IPS-18c (cell line): ENCODE results near the gene GATAD2B.
A peak's percentile ranks its signal among the peaks of the same experiment; 100 is the strongest.

Experiments
- H3K4me3 ChIP-seq: 2 replicates; pipeline ENCODE4 v1.7.0; 2013; ENCODE audit warnings: low read depth, mild to moderate bottlenecking, low read length, moderate library complexity; ENCODE audit not compliant: insufficient read depth
- H3K9me3 ChIP-seq: one replicate; pipeline ENCODE4 v1.6.1; 2013; ENCODE audit warnings: mild to moderate bottlenecking, low read length, moderate library complexity; ENCODE audit not compliant: control insufficient read depth, insufficient read depth

GATAD2B gene

DNA sequence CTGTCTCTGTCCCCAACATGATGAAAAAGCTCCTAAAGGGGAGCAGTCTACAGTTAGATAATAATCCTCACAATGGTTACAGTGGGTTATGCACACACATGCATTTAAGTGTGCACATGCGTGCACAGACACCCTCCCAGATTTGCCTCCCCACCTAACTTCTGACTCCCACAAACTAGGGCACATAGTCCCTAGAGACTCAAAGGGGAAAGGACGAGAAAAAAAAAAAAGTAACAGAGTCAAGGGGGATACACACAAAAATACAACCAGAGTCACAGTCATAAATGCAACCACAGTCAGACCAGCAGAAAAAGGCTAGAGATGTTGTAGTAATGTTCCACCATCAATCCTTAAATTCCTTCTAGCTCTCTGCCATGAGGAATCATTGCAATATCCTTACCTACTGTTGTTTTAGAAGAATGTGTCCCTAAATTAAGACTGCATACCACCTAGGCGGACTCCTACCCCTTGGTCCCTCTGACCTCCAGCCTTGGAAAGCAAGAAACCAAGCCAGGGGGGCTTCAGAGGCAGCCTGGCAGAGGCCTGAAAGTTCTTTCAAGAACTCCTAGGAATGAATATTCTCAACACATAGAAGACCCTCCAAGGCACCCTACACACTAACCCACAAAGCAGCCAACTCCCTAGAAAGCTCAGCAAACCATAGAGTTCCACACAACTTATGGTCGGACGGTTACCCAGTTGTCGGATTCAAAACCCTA lies 34.4 kb upstream of the GATAD2B start:
- Histone ChIP-seq H3K4me3 (peak overlapping the region; percentile 96), H3K9me3 (no peaks in the 10 kb centered on the region)

DNA sequence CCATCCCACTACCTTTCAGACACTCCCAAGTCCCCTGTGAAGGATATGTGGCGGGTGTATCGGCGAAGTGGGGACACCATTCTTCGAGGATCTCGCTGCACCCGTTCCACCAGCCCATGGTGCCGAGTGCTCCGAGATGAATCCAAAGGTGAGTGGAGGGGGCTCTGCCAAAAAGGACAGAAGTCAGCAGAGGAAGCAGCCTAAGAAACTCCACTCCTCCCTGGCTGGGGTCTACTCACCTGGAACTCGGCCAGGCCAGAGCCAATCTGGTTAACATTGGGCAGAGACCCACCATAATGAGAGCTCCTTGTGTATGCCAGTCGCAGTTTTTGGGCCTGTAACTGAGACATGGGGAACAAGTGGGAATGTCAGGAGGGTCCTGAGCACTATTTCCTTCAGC lies 32.1 kb upstream of the GATAD2B start:
- Histone ChIP-seq H3K9me3 (no peaks in the 10 kb centered on the region), H3K4me3 (no peak overlapping the region)

DNA sequence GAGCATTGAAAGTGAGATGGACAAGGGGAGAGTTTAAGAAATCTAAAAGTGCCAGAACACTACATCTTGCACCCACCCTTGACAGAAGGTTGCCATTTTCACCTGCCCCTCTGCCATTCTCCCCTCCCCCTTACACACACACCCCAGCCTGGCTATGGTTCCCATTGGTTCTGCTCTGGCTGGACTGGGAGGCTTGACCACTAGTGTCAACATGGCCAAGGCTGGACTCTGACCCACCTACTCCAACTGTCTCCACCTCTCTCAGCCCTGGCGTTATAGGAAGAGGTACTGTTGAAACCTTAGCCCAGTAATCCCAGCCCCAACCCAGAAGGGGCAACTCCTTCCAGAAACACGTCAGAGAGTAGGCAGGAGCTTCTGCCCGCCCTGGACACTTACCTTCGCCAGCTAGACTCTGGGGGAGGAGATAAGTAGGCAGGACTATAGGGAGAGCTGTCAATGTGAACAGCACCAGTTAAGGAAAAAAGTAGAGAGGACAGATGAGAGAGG lies 31.1 kb upstream of the GATAD2B start:
- no peaks in the 10 kb centered on the region for H3K9me3 ChIP-seq
- no peak overlapping the region for H3K4me3 ChIP-seq

DNA sequence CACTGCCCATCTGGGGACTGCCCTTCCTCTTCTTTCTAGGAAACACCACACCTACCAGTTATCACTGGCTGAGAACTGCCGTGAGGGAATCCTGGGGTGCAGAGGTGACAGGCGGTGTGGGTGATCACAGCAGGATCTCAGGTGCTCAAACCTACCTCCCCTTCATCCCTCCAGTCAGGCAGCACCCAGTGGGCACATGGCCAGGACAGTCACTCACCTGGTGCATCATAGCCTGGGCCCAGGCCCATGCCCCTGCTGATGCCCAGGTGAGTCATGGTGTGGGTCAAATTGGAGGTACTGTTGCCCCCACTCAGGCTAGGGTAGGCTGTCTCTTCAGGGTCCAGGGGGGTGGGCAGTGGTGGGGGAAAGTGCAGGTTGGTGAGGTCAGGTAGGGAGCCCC lies 29.0 kb upstream of the GATAD2B start:
- no peak overlapping the region for H3K4me3 ChIP-seq
- no peaks in the 10 kb centered on the region for H3K9me3 ChIP-seq

DNA sequence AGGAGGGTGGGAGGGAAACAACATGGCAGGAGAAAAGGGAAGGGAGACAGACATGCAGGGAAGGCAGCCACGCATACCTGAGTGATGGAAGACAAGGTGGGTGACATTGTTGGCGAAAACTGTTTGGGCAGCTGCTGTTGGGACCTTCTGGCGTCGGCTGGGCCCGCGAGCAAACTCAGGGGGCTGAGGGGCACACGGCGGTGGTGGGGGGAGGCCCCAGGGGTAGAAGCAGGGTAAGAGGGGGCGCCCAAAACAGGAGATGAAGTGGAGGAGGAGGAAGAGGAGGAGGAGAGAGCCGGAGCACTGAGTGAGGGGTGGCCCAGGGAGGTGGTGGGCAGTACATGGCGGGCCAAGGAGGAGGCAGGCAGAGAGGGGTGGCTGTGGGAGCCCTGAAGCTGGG lies 28.4 kb upstream of the GATAD2B start:
- Histone ChIP-seq H3K4me3 (no peak overlapping the region), H3K9me3 (no peaks in the 10 kb centered on the region)

DNA sequence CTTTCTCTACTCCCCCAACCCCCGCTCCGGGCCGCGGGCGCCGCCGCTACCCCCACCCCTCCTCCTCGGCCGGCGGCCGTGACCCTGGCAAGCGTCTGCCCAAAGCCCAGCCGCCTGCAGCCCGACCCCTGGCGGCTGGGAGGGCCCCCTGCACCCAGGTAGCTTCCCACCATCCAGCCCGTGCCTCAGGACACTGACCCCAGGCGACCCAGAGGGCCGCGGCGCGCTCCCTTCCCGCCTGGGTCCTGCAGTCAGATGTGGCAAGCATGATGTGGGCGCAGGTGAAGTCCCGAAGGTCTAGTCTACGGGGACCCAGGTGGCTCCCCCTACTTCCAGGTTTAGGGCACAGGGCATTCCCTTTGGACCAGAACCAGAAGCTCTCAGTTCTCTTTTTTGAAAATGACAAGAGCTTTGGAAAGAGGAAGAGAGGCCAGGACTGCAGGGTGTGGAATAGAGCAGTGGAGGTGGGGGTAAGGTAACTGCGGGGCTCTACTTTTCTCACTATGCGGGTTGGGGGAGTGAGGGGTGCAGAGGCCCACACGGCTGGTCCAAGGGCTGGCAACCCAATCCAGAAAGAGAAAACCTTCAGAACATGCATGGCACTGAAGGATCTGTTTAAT lies 24.0 kb upstream of the GATAD2B start, which contains the start of gene DENND4B:
Gene DENND4B (minus strand): TSS at position 97 of the 620 bp plus-strand sequence. CDS start 2,344 bp downstream, outside the sequence.
- peak within 1 kb of the TSS; percentile 89 for H3K4me3 ChIP-seq
- H3K9me3 ChIP-seq = no peaks in the 10 kb centered on the region

DNA sequence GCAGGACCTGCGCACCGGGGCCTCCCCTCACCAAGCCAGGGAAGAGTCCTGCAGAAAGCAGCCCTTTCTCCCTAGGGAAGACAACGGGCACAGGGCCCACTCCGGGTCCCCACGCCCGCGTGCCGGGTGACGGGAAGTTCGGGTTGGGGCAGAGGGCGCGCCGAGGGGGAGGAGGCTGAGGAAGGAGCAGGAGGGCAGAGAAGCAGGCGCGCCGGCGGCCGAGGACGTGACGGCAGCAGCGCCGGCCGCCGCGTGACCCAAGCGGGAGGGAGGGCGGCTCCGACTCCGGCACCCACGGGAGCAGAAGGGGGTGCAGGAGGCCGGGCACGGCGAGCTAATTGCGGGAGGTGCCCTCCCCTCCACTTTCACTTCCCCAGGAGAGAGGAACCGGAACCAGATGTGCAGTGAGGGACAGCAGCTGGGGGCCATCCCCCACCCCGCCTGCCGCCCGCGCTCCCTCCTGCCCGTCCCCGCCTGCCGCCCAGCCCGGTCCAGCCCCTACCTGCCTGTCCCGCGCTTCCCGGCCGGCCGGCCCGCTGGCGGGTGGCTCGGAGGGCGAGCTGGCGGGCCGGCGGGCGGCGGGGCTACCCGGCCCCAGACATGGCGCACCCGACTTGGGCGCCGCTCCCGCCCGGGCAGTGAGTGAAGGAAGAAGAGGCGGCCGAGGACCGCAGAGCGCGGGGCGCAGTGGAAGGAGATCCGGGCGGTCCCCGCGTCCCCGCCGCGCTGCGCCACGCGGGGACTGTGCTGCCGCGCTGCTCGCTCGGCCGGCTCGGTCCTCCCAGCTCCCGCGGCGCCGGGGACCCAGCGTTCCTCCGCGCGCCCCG lies 23.2 kb upstream of the GATAD2B start:
- Histone ChIP-seq H3K4me3 (peak overlapping the region; percentile 89), H3K9me3 (no peaks in the 10 kb centered on the region)

DNA sequence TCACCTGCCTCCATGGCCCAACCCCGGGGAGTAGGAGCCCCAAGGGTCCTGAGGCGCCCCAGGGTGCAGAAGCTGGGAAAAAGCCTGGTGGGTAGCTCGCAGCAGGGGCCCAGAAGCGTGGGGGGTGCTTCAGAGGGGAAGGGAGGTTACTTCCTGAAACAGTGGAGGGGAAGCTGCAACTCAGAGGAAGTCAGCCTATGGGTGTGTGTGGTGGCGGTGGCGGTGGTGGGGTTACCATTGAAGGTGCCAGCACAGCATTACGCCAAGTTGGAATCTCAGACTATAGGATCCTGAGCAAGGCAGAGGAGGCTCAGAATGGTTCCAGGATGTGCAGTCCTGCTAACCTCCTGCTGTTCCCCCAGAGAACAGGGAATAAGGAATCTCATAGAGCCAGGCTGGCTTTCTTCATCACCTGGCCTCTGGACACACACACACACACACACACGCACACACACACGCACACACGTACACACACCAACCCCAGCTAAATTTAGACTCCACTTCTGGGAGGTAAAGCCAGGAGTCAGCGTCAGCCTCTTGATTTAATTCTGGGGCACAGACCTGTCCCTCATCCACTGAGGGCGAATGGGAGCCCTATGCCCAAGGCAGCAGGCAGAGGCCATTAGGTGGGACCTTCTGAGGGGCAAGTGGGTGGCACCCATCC lies 22.5 kb upstream of the GATAD2B start:
- H3K9me3 ChIP-seq = no peaks in the 10 kb centered on the region

DNA sequence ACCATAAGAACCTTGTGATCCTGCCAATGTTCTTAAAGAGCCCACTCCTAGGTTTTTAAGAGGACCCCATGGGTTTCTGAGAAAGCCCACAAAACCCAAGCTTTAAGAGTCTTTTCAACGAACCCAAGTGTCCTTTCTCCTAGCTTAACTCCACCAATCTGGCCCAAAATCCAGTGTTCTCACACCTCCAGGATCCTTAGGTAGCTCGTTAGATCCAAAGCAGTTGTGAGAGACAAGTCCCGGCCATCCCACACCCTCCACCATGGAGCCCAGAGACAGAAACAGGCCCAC lies 22.0 kb upstream of the GATAD2B start:
- Histone ChIP-seq H3K4me3 (no peak overlapping the region; the same call in 1 of the 2 replicates), H3K9me3 (no peaks in the 10 kb centered on the region)

More for the DNA sequence above, 22.5 kb upstream of the GATAD2B start:
- peak overlapping the region; percentile 89 for H3K4me3 ChIP-seq

DNA sequence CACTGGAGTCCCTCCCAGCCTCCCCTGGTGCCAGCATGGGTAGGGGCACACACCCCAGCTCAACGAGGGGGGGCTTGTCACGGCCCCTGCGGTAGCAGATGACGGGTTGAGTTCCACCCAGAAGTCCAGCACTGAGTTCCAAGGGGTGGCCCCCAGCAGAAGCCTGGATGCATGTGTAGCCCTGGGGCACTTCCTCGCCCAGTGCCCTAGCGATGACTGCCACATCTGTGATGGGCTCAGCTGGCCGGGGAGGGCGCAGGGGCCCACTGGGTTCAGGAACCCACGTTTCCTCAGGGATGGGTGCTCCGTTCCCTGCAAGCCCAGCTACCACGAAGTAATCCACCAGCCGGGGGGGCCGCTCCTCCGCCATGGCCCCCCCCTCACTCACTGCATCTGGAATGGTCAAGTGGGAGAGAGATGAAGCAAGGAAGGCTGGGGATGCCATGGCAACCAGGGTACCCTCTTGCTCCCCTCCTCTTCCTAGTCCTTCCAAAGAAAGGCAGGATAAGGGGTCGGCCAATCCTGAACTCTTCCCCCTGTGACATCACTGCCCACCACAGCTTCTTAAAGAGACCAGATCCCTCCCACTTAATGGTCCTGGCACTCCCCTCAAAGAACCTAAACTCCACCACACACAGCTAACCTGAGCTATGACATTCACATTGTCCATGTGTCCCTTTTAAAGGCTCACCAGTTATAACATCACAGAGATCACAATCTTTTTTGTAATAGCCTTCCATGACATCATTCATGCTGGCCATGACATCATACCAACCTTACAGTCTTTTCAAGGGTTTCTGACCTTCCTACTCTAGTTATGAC lies 21.4 kb upstream of the GATAD2B start:
- Histone ChIP-seq H3K4me3 (no peak overlapping the region), H3K9me3 (no peaks in the 10 kb centered on the region)

DNA sequence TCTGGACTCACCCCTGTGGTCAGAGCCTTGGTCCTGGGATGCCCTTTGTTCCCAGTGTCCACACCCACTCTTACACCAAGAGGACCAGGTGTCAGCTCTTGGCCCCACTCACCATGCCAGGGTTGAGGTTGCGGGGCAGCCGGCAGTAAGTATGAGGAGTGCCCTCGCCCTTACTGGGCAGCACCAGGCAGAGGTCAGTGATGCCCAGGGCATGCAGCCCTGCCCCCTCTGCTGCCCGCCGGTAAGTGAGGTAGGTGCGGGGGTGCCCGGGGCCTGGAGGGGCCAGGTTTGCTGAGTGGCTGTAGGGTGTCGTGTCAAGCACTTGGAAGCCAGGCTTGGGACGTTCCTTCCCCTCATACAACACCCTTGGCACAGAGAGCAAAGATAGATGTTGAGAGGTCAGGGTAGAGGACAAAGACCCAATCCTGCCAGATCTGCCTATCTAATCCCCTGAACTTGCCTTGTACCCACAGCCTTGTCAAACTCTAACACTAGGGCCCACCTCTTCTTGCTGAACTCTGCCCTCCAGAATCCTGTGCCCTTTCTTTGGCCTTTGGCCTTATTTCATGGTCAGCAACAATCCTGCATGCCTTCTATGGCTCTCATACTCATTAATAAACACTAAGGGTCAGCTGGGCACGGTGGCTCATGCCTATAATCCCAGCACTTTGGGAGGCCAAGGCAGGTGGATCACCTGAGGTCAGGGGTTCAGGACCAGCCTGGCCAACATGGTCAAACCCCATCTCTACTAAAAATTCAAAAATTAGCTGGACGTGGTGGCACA lies 20.2 kb upstream of the GATAD2B start:
- no peaks in the 10 kb centered on the region for H3K9me3 ChIP-seq

DNA sequence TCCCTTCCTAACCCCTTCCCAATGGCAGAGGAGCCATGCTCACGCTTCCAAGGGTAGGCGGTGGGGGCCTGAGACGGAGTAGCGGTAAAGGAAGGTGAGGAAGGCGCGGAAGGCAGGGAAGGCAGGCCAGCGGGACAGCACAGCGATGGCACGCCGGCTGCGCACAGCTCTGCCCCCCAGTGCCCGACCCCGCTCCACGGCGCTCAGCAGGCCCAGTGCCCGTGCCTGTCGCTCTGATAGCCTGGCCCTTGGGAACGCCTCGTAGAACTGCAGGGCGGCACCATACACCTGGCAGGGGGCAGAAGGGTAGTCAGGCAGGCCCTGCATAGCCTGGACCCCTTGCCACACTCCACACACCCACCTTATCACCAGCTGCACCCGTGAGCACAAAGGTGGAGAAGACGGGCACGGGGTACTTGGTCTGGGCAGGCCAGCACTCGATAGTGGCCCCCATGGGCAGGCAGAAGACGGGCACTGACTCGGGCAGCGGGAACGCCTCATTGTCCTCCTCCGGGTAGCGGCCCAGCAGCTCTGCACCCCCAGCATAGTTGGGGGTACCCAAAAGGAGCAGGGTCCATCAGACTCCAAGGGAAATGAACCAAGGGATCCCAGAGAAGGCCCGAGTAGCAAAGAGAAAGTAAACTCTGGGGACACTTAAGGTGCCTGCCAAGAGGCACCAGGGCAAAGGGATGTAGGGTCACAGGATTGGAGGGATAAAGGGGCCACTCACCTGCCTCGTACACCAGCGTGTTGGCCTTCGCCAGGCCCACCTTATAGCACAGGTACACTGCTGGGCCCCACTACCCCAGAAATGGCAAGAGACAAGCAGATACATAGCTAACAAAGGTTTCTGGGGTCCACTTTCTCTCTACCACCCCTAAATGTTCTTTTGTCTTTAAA lies 19.3 kb upstream of the GATAD2B start:
- Histone ChIP-seq H3K9me3 (no peaks in the 10 kb centered on the region), H3K4me3 (no peak overlapping the region)

More for the DNA sequence above, 20.2 kb upstream of the GATAD2B start:
- H3K4me3 ChIP-seq = no peak overlapping the region

DNA sequence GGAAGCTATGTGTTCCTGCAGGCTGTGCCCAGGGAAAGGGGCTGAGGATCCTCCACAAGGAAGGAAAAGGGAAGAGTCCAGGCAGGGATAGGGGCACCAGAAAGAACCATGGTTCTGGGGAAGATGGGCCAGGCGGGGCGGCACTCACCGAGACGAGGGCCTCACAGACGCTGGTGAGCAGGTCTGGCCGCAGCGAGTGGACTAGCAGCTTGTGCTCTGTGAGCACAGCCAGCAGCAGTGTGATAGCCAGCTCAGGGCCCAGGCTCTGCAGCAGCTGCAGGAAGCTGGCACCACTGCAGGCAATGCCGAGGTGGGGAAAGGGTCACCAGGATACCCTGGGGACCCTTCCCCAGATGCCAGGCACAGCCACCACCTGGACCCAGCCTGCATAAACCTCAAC lies 18.0 kb upstream of the GATAD2B start:
- Histone ChIP-seq H3K4me3 (no peak overlapping the region), H3K9me3 (no peaks in the 10 kb centered on the region)

DNA sequence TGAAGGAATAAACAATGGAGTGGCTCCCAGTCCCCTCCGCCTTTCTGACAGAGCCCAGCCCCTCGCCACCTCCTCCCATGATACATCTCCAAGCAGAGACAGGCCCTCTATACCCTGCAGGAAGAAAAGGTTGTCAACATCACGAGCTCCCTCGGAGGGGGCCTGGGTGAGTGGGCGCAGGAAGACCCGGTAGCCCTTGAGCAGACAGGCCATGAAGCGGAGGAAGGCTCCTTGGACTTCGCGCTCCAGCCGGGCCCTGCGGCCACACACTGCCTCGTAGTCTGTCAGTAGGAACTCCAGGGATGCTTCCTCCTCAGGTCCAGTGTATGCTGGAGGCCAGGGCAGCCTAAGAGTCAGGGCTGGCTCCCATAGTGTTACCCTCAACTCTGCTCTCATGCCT lies 16.7 kb upstream of the GATAD2B start:
- H3K4me3 ChIP-seq = no peak overlapping the region
- no peaks in the 10 kb centered on the region for H3K9me3 ChIP-seq

DNA sequence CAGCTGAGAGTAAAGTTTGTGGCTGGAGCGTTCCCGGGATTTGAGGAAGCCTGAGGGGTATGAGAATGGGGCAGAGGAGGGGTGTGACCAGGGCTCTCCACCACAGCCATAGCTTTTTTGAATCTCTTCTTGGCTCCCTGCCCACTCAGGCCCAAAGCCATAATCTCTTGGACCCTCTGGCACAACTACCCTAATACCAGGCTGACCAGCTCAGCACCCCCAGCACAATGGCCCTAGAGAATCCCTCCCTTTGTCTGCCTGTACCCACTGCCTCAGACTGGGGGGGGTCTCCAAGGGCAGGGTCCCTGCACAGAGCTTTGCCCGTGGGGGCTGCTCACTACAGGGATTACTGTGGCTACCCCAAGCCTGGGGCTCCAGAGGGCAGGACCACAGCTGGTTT lies 16.2 kb upstream of the GATAD2B start:
- Histone ChIP-seq H3K9me3 (no peaks in the 10 kb centered on the region), H3K4me3 (no peak overlapping the region)
